ENCODE results near the gene MYL5. TPM values are rescaled to one million over a fixed set of nuclear protein-coding genes. Genes with fewer than 3 reads are reported as not detected.
"Not testable (repeated sequence)": the region's sequence is repeated elsewhere in the genome, so short reads cannot be mapped to it uniquely, and the experiment has no call there.

MYL5 gene
- total RNA-seq, 2 experiments from 2014 or later, result 13.7 to 16.4 TPM

DNA sequence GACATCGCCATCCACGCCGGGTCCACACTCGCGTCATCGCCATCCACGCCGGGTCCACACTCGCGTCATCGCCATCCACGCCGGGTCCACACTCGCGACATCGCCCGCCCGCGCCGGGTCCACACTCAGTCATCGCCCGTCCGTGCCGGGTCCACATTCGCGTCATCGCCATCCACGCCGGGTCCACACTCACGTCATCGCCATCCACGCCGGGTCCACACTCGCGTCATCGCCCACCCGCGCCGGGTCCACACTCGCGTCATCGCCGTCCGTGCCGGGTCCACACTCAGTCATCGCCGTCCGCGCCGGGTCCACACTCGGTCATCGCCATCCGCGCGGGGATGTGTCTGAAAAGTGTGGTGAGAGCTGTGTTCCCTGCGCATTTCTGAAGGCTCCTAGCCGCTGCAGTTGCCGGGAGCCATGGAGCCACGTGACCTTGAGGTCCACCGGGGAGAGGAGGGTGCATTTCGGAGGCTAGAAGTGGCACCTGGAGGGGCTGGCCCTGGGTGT is 48.6 kb downstream of the MYL5 start:
- Mint-ChIP-seq H3K9me3 (ENCODE audit: low read depth) (no peaks in the 10 kb centered on the region), H3K27me3 (no peaks in the 10 kb centered on the region), H3K4me3 (no peak overlapping the region), H3K4me1 (peaks cover 13% of the 10 kb centered on the region), H3K36me3 (ENCODE audit: low read depth) (peaks cover 31% of the 10 kb centered on the region), H3K27ac (no peak overlapping the region)
- ATAC-seq (no peak), DNase-seq (no peak)
- ChIA-PET POLR2A (no interaction called here), CTCF (no interaction called here)
- intact Hi-C loops (cut with DNase I, micrococcal nuclease), result no loop called here

DNA sequence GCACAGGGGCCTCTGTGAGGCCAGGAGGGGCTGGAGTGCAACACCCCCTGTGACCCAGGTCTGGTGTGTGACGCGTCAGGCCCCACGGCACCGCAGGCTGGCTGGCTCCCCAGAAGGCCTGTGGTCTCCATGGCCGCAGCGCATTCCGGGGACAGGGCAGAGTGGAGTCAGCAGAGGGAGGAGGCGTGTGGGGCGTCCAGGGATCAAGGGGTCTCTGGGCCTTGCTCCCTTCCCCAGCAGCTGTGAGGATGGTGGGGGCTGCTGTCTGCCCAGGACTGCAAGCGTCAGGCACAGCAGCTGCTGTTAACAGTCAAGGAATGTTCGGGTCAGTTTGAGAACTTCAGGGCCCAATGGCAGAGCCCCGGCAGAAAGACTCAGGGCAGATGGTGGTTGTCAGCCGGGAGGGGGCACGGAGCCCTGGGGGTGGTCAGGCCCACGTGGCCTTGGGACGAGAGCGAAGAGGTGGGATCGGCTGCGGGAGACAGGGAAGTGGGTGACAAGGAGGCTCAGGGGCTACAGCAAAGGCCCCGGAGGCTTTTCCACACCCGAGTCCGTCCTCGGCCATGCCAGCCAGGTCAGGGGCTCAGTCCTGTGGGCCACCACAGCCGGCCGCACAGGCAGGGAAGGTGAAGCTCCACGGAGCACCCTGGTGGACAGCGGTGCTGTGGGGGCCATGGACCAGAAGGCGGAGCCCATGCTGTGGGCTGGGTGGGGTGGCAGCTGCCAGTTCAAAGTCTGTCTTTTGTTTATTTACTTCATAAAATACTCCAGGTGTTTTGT is 49.6 kb downstream of the MYL5 start:
- intact Hi-C loops (cut with DNase I, micrococcal nuclease), result no loop called here
- CTCF ChIA-PET, result interaction anchor here (0.9 kb wide), 1 partner anchor 17 kb away, joined by 4 read pairs; no protein-coding TSS in a partner anchor
- H3K27me3 Mint-ChIP-seq, result no peaks in the 10 kb centered on the region
- no peak overlapping the region for H3K27ac Mint-ChIP-seq
- no peak overlapping the region for H3K4me3 Mint-ChIP-seq
- ATAC-seq, result no peak
- peaks cover 31% of the 10 kb centered on the region for H3K36me3 Mint-ChIP-seq (ENCODE audit: low read depth)
- no peak for DNase-seq
- peaks cover 13% of the 10 kb centered on the region for H3K4me1 Mint-ChIP-seq
- no peaks in the 10 kb centered on the region for H3K9me3 Mint-ChIP-seq (ENCODE audit: low read depth)
- POLR2A ChIA-PET, result no interaction called here

DNA sequence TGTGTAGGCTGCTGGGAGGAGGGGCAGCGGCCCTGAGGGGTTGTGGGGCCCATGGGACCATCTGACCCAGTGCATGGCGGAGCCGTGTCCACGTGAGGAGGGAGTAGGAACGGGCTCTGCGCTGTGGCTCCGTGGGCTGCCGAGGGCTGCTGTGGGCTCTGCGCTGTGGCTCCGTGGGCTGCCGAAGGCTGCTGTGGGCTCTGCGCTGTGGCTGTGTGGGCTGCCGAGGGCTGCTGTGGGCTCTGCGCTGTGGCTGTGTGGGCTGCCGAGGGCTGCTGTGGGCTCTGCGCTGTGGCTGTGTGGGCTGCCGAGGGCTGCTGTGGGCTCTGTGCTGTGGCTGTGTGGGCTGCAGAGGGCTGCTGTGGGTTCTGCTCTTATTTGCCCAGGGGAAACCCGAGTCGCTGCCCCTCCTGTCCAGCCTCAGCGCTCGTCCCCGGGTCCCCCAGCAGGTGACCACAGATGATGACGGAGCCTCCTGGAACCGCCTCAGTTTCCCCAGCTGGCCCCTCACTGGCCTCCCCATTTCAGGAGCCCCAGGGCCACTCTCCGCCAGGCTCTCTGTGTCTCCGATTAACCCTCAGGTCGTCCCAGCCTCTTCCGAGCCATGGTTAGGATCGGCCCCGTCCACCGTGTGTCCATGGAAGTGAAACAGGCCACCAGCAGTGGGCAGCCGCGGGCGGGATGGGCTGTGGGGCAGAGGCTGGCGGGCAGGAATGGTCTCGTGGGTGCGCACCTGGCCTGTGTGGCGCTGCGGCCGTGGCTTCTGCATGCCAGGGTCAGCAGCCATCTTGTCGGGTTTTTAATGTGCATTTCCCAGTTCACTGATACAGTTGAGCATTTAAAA is 51.3 kb downstream of the MYL5 start:
- no peak for ATAC-seq
- ChIA-PET POLR2A (no interaction called here), CTCF (no interaction called here)
- H3K27ac Mint-ChIP-seq, result no peak overlapping the region
- DNase-seq, result no peak
- intact Hi-C loops (cut with DNase I, micrococcal nuclease), result no loop called here
- peaks cover 16% of the 10 kb centered on the region for H3K4me1 Mint-ChIP-seq
- peaks cover 28% of the 10 kb centered on the region for H3K36me3 Mint-ChIP-seq (ENCODE audit: low read depth)
- no peak overlapping the region for H3K4me3 Mint-ChIP-seq
- H3K9me3 Mint-ChIP-seq (ENCODE audit: low read depth), result no peaks in the 10 kb centered on the region
- H3K27me3 Mint-ChIP-seq, result no peaks in the 10 kb centered on the region

DNA sequence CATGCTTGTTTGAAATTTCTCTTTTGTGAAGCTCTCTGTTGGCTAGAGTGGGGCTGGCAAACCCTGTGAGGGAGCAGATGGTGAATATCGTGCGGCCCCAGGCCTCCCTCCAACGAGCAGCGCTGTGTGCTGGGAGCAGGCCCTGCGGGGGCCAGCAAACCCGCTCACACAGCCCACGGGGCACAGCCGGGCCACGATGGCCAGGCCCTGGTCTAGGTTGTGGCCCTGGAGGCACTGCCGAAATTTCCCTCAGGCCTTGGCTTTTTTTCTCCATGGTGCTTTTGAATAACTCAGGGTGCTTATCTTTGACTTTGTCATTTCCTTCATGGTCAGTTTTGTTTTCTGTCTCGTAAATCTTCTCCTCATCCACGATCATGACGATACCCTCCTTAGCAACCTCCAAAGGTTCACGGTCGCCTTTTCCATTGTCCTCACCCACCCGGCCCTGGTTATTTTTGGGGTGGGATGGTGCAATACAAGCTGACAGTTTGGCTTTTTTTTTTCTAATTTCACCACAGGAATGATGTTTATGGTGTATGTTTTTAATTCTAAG is 52.0 kb downstream of the MYL5 start:
- ChIA-PET CTCF (no interaction called here), POLR2A (no interaction called here)
- Mint-ChIP-seq H3K36me3 (ENCODE audit: low read depth) (peaks cover 27% of the 10 kb centered on the region), H3K27ac (no peak overlapping the region), H3K9me3 (ENCODE audit: low read depth) (no peaks in the 10 kb centered on the region), H3K4me1 (peaks cover 16% of the 10 kb centered on the region), H3K4me3 (no peak overlapping the region), H3K27me3 (no peaks in the 10 kb centered on the region)
- DNase-seq (no peak), ATAC-seq (no peak)
- intact Hi-C loops (cut with DNase I, micrococcal nuclease), result no loop called here

DNA sequence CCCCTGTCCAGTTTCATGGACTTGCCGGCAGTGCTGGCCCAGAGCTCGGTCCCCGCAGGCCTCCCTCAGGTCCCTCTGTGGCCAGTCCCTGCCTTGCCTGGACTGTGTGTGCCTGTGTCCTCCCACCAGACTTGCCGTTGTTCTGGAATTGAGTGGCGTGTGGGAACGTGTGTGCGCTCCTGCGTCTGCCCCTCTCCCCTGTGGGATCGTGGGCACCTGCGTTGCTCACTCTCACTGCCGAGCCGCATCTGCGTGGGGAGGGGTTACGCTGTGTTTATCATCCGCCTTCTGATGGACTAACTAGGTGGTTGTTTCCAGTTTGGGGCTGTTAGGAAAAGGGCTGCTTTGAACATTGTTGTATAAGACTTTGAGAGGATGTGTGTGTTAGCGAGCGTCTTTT is 52.5 kb downstream of the MYL5 start:
- no peak for DNase-seq

DNA sequence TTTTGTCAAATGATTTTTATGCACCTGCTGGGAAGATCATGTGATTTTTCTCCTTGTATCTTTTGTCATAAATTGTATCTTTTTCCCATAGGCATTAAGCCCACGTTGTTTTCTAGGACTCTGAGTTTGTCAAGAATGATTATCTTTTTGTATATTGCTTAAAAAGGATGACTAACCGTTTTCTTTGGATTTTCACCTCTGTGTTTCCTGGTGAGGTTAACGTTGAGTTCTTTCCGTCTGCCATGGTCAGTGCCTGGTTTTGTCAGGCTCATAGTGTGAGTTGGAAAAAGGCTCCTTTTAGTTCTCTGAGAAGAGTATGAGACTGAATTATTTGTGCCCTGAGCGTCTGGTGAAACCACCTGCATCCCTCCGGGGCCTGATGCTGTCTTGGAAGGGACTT is 53.2 kb downstream of the MYL5 start:
- H3K27ac Mint-ChIP-seq, result no peak overlapping the region
- POLR2A ChIA-PET, result no interaction called here
- DNase-seq, result no peak
- peaks cover 16% of the 10 kb centered on the region for H3K4me1 Mint-ChIP-seq
- H3K9me3 Mint-ChIP-seq (ENCODE audit: low read depth), result no peaks in the 10 kb centered on the region
- peaks cover 18% of the 10 kb centered on the region for H3K36me3 Mint-ChIP-seq (ENCODE audit: low read depth)
- H3K27me3 Mint-ChIP-seq, result no peaks in the 10 kb centered on the region
- CTCF ChIA-PET, result interaction anchor here (0.6 kb wide), 1 partner anchor 188 kb away, joined by 3 read pairs; no protein-coding TSS in a partner anchor
- no peak for ATAC-seq
- intact Hi-C loops (cut with DNase I, micrococcal nuclease), result no loop called here
- no peak overlapping the region for H3K4me3 Mint-ChIP-seq

More for the DNA sequence above, 52.5 kb downstream of the MYL5 start:
- H3K27ac Mint-ChIP-seq, result no peak overlapping the region
- H3K4me1 Mint-ChIP-seq, result peaks cover 16% of the 10 kb centered on the region
- H3K36me3 Mint-ChIP-seq (ENCODE audit: low read depth), result peaks cover 23% of the 10 kb centered on the region
- CTCF ChIA-PET, result no interaction called here
- POLR2A ChIA-PET, result no interaction called here
- H3K4me3 Mint-ChIP-seq, result no peak overlapping the region
- H3K9me3 Mint-ChIP-seq (ENCODE audit: low read depth), result no peaks in the 10 kb centered on the region
- intact Hi-C loops (cut with DNase I, micrococcal nuclease), result no loop called here
- no peaks in the 10 kb centered on the region for H3K27me3 Mint-ChIP-seq
- ATAC-seq, result no peak

DNA sequence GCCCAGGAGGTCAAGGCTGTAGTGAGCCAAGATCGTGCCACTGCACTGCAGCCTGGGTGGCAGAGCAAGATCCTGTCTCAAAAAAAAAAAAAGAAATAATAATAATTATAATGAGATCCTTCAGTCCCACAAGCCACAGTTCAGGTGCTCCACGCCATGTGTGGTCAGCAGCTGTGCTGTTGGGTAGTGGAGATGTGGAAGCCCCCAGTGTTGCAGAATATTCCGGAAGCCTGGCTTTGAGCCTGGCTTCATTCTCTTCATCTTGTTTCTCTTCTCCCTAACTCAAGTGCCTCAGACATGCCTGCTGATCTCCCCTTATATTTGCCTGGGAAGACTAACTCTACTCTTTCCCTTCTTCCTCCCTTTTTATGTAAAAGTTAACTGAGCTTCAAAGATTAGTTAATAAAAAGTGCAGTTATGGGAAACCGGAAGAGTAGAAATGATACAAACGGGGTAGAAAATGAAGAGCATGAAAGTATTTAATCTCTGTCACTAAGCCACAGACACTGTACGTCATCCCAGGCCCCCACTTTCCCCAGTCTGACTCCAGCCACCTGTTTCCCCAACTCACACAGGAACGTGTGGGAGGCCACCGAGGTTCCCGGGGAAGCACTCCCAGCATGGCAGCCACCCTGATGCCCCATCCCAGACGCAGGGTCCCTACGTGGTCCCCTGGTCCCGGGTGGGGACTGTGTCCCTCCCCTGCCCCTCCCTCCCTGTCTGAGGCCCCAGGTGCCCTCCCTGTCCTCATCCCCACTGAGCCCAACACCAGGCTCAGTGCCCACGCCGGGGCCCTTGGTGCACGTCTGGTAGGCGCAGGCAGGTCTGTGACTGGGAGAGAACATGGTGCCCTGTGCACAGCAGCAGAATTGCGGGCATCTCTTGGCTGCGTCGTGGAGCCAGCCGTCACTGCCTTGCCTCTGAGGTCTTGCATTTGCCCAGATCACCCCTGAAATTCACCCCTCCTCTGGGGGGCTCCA is 55.3 kb downstream of the MYL5 start:
- intact Hi-C loops (cut with DNase I, micrococcal nuclease), result no loop called here
- Mint-ChIP-seq H3K4me1 (peaks cover 13% of the 10 kb centered on the region), H3K9me3 (ENCODE audit: low read depth) (no peaks in the 10 kb centered on the region), H3K36me3 (ENCODE audit: low read depth) (peaks cover 17% of the 10 kb centered on the region), H3K27ac (no peak overlapping the region), H3K4me3 (no peak overlapping the region), H3K27me3 (no peaks in the 10 kb centered on the region)
- ChIA-PET POLR2A (no interaction called here), CTCF (interaction anchor here (0.8 kb wide), 1 partner anchor 13 kb away, joined by 3 read pairs; no protein-coding TSS in a partner anchor)
- no peak for ATAC-seq
- DNase-seq, result no peak

DNA sequence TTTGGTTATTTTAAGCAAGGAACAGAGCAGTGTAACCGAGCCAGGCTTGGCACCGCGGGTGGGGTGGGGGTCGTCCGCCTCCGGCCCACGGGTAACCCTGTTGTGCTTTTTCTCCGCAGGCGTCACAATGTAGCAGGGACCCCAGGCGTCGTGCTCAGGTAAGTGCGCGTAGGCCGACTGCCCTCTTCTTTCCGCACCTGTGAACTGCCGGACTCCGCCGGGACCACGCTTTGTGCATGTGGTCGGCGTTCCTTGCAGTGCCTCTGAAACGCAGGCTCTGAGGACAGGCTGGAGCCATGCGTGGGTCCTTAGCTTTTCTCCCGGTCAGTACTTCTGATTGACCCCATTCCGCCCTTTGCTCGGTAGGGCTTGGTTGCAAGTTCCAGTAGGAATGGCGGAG is 56.2 kb downstream of the MYL5 start:
- no peaks in the 10 kb centered on the region for H3K9me3 Mint-ChIP-seq (ENCODE audit: low read depth)
- no peak for DNase-seq
- H3K27ac Mint-ChIP-seq, result no peak overlapping the region
- ATAC-seq, result no peak
- no peak overlapping the region for H3K4me3 Mint-ChIP-seq
- intact Hi-C loops (cut with DNase I, micrococcal nuclease), result no loop called here
- H3K36me3 Mint-ChIP-seq (ENCODE audit: low read depth), result peaks cover 24% of the 10 kb centered on the region
- ChIA-PET POLR2A (no interaction called here), CTCF (no interaction called here)
- no peaks in the 10 kb centered on the region for H3K27me3 Mint-ChIP-seq
- H3K4me1 Mint-ChIP-seq, result peaks cover 10% of the 10 kb centered on the region

DNA sequence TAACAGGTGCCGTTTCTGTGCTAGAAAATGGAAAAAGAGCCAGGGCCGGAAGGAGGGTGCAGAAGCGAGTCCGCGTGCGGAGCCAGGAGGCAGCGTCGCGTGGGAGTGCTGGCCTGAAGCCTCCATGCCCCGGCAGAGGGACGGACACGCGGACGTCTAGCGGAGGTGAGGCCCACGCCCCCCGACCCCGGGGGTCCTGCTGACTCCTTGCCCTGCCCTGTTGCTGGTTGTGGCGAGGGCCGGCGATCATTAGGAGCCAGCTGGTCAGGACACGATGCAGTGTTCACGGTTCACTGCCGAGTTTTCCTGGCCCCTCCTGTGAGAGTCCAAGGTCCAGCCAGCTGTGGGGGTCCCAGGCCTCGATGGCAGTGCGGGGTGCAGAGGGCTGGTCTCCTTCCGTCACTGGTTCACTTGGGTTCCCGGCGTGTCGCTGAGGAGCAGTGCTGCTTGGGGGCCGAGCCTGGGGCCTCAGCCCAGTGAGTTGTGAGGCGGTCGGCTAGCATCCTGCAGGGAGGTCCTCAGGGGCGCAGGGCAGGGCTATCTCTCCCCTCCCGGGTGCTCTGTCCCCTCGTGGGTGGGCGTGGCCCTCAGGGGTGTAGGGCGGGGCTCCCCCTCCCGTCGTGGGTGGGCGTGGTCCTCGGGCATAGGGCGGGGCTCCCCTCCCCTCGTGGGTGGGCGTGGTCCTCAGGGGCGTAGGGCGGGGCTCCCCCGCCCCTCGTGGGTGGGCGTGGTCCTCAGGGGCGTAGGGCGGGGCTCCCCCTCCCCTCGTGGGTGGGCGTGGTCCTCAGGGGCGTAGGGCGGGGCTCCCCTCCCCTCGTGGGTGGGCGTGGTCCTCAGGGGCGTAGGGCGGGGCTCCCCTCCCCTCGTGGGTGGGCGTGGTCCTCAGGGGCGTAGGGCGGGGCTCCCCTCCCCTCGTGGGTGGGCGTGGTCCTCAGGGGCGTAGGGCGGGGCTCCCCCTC is 56.9 kb downstream of the MYL5 start:
- DNase-seq; H3K4me3 Mint-ChIP-seq; H3K4me1 Mint-ChIP-seq; H3K9me3 Mint-ChIP-seq (ENCODE audit: low read depth); intact Hi-C loops (cut with DNase I, micrococcal nuclease); H3K27me3 Mint-ChIP-seq; ATAC-seq; POLR2A ChIA-PET; CTCF ChIA-PET; H3K27ac Mint-ChIP-seq: not testable (repeated sequence)
- peaks cover 26% of the 10 kb centered on the region for H3K36me3 Mint-ChIP-seq (ENCODE audit: low read depth)
